GM21619 (cell line): ENCODE data around the gene GET3.

ENCODE experiments used
- ATAC-seq: cut with Tn5 transposase; IDR thresholded peaks from one replicate; pipeline ENCODE4 v1.9.1; 2021; ENCODE audit not compliant: unreplicated experiment

Gene GET3

GRCh38 chr19:12778017-12778904 lies 41.0 kb downstream of the GET3 start:
- no peak for ATAC-seq

- no peak for ATAC-seq
Observed at GRCh38 chr19:12778905-12779161, 41.5 kb downstream of the GET3 start.

GRCh38 chr19:12779162-12779993 lies 42.1 kb downstream of the GET3 start:
- no peak for ATAC-seq

GRCh38 chr19:12782174-12782423 lies 44.8 kb downstream of the GET3 start:
- no peak for ATAC-seq

GRCh38 chr19:12782424-12783290 lies 45.4 kb downstream of the GET3 start:
- ATAC-seq, result no peak

GRCh38 chr19:12783291-12783848 lies 46.1 kb downstream of the GET3 start:
- no peak for ATAC-seq

- ATAC-seq, result no peak
Observed at GRCh38 chr19:12783849-12784393, 46.6 kb downstream of the GET3 start.

- no peak for ATAC-seq
Observed at GRCh38 chr19:12784394-12784870, 47.1 kb downstream of the GET3 start.

GRCh38 chr19:12784871-12785430 lies 47.7 kb downstream of the GET3 start:
- no peak for ATAC-seq

GRCh38 chr19:12785431-12786031 lies 48.2 kb downstream of the GET3 start:
- ATAC-seq, result no peak

GRCh38 chr19:12786141-12786870 lies 49.0 kb downstream of the GET3 start:
- no peak for ATAC-seq

- no peak for ATAC-seq
Observed at GRCh38 chr19:12786952-12787351, 49.7 kb downstream of the GET3 start.

- no peak for ATAC-seq
Observed at GRCh38 chr19:12787458-12787857, 50.2 kb downstream of the GET3 start.

- ATAC-seq, result no peak
Observed at GRCh38 chr19:12788042-12788681, 50.9 kb downstream of the GET3 start.

GRCh38 chr19:12788682-12789097 lies 51.4 kb downstream of the GET3 start:
- no peak for ATAC-seq

GRCh38 chr19:12789098-12789903 lies 52.0 kb downstream of the GET3 start:
- ATAC-seq, result no peak

- peak; percentile 29 for ATAC-seq
Observed at GRCh38 chr19:12789904-12790619, 52.8 kb downstream of the GET3 start.
